ENCODE results near the gene TXNDC11. TPM values are rescaled to one million over a fixed set of nuclear protein-coding genes. Genes with fewer than 3 reads are reported as not detected.

TXNDC11 gene
- total and polyA plus RNA-seq, 9 of the 15 experiments (the other 6 are each of a cell fraction or from before 2014, with no cell fraction given), result 0.66 to 32.6 (median 26.2) TPM

- TF ChIP-seq PTTG1 (tag; IDR thresholded peaks at IDR 0.05; ENCODE audit: low read depth) (no peak), POLR2AphosphoS5 (IDR thresholded peaks at IDR 0.05; ENCODE audit: control insufficient read depth, insufficient read depth, low read depth, low read length) (no peak), ZNF589 (CRISPR knock-in tag; IDR thresholded peaks at IDR 0.05; ENCODE audit: low read depth) (no peak), SETDB1 (IDR thresholded peaks at IDR 0.05; ENCODE audit: low read length) (no peak), ZNF384 (IDR thresholded peaks at IDR 0.05; ENCODE audit: low read depth, low read length) (no peak)
These were observed 11.4 kb downstream of the TXNDC11 start (continued) for GRCh38 chr16:11731222-11731621.

- Histone ChIP-seq H3K4me3 (no peak overlapping the region), H3K4me1 (replicated peaks in 1 of 2; ENCODE audit: control insufficient read depth in 2 of 2, insufficient read depth in 2 of 2, low read length in 2 of 2) (peaks cover 0 to 8% of the 10 kb centered on the region in 2 experiments; a peak in 3 of 5 replicates), H3K9me1 (ENCODE audit: control insufficient read depth, insufficient read depth, low read length) (no peaks in the 10 kb centered on the region), H4K20me1 (replicated peaks; ENCODE audit: control insufficient read depth, insufficient read depth, low read length) (peaks cover 5% of the 10 kb centered on the region), H3K79me2 (ENCODE audit: control insufficient read depth, insufficient read depth, low read length) (peaks cover 9% of the 10 kb centered on the region; the same call in 2 of the 3 replicates), H3K9me3 (replicated peaks; ENCODE audit: control insufficient read depth, insufficient read depth, low read depth, low read length) (no peaks in the 10 kb centered on the region), H3K27ac (ENCODE audit: extremely low read depth, low read depth, low read length) (no peak overlapping the region), H3K9ac (ENCODE audit: insufficient read depth in 1 of 2, low read depth in 2 of 2, low read length in 2 of 2) (no peak overlapping the region), H3K4me2 (ENCODE audit: insufficient read depth, low read length) (no peak overlapping the region), H2AFZ (ENCODE audit: low read depth, low read length) (no peak overlapping the region), H3K36me3 (ENCODE audit: control insufficient read depth, insufficient read depth, low read length) (peaks cover 91% of the 10 kb centered on the region), H3K27me3 (ENCODE audit: control insufficient read depth in 2 of 2, insufficient read depth in 2 of 2, low read length in 2 of 2) (no peaks in the 10 kb centered on the region)
- no peak for FAIRE-seq
- no peak for DNase-seq (ENCODE audit: extremely low read depth in 1 of 4, low spot score in 3 of 4)
- TF ChIP-seq POLR2G (IDR thresholded peaks at IDR 0.05; ENCODE audit: low read depth, low read length) (no peak), GTF2B (IDR thresholded peaks at IDR 0.05; ENCODE audit: extremely low read depth, insufficient read length) (no peak), STAT5A (IDR thresholded peaks at IDR 0.05; ENCODE audit: borderline replicate concordance, low read length) (no peak), MEF2D (tag; conservative IDR thresholded peaks at IDR 0.05; ENCODE audit: low read depth) (no peak), MTA2 (IDR thresholded peaks at IDR 0.05; ENCODE audit: low read depth) (no peak), HNRNPUL1 (IDR thresholded peaks at IDR 0.05; ENCODE audit: low read length) (no peak), LARP7 (IDR thresholded peaks at IDR 0.05) (no peak), PTBP1 (IDR thresholded peaks at IDR 0.05; ENCODE audit: low read depth, low read length) (no peak), ZFP30 (CRISPR knock-in tag; IDR thresholded peaks at IDR 0.05; ENCODE audit: borderline replicate concordance) (no peak), DACH1 (IDR thresholded peaks at IDR 0.05; ENCODE audit: partially characterized antibody) (no peak), SMARCA5 (IDR thresholded peaks at IDR 0.05) (no peak)
- intact Hi-C loops (cut with micrococcal nuclease), result no loop called here
- ChIA-PET CTCF (ENCODE audit: low intra/inter-chr PET ratio) (no interaction called here), POLR2A (interaction anchor here (0.6 to 1.0 kb wide), 3 partner anchors 45 to 384 kb away, joined by 4 read pairs; no protein-coding TSS in a partner anchor)
- BruUV-seq (replicated peaks), result no TSS peak
- WGBS (ENCODE audit: insufficient coverage, low coverage, missing lambda C conversion rate), result 100% methylated on average over 3 of the region's 3 CpGs
- in situ Hi-C loops (cut with MboI), result no loop called here
- ATAC-seq, result no peak
These were observed 12.9 kb downstream of the TXNDC11 start for GRCh38 chr16:11729787-11730186.
